SKM-1 (cell line): ENCODE measurements around the gene NDUFS7.
A peak's percentile ranks its signal among the peaks of the same experiment; 100 is the strongest.

Experiments used
- DNase-seq: peaks from one replicate; lab custom pipeline; 2025; ENCODE audit not compliant: unreplicated experiment; lab: John Stamatoyannopoulos, UW

NDUFS7 gene

DNA sequence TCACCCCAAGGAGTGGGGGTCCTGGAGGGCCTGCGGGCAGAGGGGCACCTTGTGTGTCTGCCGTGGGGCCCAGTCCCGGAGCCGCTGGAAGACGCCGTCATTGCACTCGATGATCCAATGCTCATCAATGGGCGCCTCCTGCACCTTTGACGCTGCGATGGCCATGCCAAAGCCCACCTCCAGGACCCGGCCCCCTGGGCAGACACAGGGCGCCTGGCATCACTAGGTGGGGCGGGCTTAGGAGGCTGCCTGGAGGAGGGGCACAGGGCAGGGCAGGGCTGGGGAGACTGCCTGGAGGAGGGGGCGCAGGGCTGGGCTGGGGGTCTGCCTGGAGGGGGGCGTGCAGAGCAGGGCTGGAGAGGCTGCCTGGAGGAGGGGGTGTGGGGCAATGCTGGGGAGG lies 16.0 kb downstream of the NDUFS7 start:
- DNase-seq: no peak

DNA sequence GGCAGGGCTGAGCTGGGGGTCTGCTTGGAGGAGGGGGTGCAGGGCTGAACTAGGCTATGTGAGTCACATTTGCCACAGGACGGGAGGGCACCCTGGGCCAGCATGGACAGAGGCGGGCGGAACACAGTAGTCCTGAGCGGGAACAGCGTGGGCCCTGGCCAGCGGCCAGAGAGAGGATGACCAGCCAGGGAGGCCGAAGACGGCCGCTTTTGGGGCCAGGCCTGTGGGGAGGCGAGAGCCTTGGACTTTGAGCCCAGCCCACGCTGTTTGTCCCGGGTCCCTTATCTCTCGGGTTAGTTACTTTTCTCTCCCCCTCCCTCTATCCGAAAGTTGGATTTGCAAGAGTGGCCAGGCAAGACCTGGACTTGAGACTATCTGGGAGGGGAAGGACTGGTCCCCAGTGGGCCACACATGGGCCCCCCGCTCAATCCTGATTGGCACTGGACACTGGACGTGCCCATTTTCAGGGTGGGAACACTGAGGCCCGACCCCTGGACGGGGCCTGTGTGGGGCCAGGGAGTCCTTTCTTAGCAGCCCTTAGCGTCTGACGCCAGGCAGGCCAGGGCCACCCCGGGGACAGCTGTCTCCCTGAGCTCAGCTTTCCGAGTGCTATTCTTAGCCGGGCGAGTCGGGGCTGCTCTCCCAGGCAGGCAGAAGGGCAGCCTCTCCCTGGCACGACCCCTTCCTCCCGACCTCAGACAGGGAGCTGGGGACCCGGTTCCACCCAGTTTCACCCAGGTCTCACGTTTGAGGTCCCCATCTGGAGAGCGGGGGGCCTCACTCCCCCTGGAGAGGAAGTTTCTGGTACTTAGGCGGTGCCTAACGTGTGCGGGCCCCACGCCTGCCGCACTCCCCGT lies 16.8 kb downstream of the NDUFS7 start:
- DNase-seq: no peak

DNA sequence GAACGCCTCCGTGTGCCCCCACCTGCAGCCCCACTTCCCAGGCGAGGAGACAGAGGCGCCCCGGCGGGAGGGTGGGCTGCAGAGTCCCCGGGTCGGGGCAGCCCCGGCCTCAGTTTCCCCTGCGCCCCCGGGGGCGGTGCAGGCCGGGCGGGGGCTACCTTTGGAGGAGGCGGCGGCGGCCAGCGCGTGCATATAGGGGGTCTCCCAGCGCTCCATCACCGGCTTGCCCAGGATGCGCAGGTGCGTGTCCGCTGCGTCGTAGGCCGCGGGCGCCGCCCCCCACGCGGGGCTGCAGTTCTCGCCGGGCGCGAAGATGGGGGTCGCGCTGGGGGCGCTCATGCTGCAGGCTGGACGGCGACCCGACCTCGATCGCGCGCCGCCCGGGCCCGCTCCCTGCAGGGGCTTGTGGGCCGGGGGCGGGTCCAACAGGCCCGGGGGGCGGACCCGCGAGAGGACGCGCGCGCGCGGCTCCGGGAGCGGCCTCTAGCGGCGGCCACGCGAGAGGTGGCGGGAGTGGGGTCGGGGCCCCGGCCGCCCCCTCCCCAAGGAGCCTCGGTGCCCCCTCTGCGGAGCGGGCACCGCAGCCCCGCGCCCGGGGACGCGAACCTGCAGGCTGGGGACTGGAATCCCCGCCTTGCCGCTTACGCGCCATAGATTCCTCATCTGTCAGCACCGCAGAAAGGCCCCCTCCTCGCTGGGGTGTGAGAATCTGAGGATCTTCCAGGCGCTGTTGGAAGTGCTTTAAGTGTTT lies 17.6 kb downstream of the NDUFS7 start, which contains the start of gene GAMT:
Gene GAMT (minus strand): TSS at position 405 of the 751 bp plus-strand sequence. CDS start 66 bp downstream, at position 339.
- no peak for DNase-seq

DNA sequence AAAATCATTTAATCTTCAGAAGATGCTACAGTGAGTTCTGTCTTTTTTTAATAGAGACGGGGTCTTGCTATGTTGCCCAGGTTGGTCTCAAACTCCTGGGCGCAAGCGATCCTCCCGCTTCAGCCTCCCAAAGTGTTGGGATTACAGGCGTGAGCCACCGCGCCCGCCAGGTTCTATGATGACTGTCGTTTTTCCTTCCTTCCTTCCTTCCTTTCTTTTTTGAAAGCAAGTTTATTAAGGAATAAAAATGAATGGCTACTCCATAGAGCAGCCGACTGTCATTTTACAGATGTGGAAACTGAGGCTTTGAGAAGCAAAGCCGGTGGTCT lies 18.1 kb downstream of the NDUFS7 start:
- DNase-seq: no peak

DNA sequence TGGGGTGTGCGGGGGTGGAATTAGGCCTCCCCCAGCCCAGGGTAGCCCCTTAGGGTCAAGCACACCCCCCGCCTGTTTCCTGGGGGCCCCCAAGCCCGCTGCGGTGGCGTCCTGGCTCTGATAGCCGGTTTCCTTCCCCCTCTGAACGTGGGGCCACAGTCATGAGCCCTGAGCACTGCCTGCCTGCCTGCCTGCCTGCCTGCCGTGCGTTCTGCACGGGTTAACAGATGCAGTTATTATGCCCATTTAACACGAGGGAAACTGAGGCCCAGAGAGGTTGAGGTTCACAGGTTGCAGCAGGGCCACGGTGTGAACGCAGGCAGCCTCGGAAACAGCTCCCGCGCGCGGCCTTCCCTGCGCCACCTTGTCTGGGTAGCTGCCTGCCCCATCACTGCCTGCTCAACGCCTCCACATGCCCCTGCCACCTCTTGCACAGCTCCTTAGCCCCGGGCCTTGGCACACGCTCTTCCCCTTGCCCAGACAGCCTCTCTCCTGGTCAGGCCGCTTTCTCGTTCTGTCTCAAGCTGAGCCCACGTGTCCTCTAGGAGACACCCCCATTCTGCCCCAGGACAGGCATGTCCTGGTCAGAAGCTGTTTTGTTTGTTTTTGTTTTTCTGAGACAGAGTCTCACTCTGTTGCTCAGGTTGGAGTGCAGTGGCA lies 18.8 kb downstream of the NDUFS7 start:
- DNase-seq: no peak

DNA sequence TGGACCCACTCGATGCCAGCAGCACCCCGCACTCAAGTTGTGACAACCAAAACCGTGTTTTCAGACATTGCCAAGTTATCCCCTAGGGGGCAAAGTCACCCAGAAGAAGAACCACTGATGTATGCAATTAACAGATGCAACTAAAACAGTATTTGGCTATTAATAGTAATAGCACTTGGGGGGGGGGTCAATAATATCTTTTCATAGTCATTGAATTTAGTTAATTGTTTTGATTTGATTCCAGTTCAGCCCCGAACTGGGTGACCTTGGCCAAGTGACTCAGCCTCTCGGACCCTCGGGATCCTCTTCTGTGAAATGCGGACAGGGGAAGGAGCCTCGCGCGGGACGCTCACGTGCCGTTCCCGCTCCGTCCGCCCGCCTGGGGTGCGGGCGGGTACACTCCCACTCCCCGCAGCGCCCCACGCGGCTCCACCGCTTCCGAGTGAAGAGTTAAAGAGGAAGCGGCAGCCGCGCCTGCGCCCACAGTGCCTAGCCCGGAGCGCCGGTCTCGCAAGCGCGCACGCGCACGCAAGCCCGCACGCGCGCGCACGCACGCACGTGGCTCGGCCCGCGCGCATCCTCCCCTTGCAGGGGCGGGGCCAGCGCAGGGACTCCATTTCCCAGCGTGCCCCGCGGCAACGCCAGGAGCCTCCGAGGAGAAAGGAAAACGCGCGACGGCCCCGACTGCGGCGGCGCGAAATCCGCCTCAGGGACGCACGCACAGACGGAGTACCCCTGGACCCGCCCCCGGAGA lies 23.2 kb downstream of the NDUFS7 start:
- peak; percentile 88 for DNase-seq

DNA sequence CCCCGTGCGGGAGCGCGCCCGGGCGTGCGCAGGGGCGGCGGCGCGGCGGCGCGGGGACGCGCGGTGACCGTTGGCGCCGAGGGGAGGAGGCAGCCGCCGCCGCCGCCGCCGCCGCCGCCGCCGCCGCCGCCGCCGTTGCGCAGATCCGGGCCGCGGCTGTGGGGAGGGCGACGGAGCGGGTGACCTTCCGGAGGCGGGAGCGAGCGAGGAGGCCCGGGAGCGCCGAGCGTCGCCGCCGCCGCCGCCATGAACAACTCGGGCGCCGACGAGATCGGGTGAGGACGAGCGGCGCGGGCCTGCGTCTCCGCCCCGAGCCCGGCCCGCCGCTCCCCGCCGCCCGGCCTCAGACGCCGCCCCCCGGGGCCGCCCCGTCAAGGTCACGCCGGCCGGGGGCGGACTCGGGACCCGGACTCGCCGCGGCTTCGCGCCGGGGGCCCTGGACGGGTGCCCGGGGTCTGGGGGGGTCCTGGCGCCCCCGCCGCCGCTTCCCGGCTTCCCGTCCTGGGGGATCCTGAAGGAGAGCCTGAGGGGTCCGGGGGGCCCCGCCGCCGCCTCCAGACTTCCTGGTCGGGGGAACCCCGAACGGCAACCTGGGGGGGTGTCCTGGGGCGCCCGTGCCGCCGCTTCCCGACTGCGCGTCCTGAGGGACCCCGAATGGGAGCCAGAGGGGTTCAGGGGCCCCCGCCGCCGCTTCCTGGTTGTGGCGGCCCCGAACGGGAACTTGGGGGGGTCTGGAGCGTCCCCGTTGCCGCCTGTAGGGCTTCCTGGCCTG lies 24.0 kb downstream of the NDUFS7 start, which contains the start of gene DAZAP1:
Gene DAZAP1 (plus strand): TSS at position 59 of the 772 bp plus-strand sequence. CDS start 188 bp downstream, at position 247.
- DNase-seq: no peak

DNA sequence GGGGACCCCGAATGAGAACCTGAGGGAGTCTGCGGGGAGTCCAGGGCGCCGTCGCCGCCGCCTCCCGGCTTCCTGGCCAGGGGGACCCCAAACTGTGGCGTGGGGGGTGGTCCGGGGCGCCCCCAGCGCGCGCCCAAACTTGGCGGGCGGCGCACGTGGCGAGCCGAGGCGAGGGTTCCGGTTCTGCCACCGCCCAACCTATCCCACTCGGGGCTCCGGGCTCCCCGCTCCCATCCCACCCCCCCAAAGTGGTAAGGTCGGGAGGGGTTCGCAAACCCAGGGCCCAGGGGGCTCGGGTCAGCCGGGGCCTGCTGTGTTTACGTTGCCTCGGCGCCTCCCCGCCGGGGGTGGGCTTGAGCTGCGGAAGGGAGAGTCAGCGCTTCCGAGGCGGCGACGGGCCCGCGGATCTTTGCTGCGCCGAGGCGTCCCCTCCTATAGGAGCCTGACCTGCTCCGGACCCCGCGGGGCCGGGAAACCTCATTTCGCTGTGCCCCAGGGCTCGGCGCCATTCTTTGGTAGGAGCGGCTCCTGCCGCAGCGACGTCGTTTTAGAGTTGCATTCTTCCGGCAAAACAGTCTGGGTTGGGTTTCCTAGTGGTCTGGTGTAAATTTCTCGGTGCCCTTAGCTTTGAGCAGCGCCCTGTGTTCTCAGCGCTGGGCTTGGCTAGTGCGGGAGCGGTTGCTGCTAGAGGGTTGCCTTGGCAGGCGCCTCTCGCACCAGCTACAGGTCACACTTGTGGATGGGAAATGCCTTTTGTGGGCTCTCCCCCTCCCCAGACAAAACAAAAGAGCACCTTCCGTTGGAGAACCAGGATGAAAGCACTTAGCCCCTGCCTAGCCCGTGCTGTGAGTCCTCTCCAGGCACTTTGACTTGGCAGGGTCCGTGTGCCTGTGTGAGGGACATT lies 24.8 kb downstream of the NDUFS7 start:
- no peak for DNase-seq

DNA sequence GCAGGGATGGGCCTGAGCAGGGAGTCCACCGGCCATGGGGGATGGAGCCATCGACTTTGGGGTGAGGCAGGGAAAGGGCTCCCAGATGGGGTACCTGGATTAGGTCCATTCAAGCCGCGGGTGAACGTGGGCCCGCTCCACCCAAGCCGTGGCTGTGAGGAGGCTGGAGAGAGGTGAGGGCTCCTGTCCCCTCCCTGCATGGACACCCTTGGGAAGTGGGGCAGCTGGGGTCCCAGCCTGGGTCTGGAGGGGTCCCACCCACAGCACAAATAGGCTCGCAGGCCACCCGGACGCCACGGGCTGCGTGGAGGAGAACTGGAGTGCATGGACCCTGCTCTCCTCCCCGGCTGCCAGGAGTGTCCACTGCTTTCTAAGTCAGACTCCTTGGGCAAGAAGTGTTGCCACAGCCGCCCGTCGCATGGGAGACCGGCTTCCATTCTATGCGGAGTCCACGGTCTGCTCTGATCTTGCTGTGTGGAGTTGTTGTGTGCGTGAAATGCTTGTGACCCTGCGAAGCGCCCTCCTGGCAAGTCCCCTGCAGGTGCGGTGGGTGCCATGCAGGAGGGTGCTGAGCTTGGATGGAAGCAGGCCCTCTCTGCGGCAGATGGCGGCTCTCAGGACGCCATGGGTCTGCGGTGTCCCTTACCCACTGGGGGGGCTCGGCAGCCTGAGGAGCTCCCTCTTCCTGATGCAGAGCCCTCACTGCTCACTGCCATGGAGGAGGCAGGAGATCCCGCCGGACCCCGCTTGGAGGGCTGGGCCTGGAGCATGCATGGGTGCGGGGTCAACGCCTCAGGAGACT lies 25.7 kb downstream of the NDUFS7 start:
- no peak for DNase-seq

DNA sequence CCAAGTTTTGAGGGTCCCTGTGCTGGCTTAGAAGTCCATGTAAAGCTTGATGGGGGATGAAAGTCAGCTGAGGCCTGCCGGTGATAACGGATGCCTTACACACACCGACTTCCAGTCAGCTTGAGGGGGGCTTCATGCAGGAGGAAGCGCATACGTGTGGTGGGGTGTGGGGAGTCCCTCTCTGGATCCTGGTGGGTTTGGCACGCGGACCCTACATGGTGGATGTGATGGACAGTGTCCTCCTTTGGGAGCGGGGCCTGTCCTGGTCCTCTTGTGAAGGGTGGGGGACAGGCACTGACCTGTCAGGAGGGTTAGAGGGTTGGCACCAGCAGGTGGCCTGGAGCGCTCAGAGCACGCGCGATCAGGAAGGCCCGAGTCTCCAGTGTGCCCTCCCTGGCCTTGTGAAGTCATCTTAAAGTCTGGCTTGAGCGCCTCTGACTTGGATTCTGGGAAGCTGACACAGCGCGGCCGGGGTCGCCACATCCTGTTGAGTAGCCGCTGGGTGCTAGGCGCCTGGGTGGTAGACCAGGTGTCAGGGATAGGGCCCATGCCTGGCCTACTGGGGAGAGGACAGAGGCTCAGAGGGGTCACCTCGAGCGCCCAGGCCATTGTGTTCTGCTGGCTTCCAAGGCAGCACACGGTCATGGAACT lies 26.6 kb downstream of the NDUFS7 start:
- DNase-seq: no peak

DNA sequence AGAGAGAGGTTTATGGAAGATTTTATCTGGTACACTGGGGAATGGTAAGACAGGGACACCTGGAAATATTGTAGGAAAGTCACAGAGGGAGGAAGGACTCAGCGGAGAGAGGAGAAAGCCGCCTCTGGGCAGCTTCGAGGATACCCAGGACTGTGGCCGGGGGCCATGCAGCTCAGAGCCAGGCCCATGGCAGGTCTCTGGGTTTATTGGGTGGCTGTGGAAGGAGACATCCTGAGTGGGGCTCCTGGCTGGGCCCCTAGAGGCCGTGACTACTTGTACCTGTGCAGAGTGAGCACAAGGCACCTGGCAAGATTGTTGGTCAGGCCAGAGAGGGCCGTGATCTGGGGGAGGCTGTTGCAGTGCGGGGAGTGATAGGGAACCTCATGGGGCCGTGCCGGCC lies 27.1 kb downstream of the NDUFS7 start:
- no peak for DNase-seq

DNA sequence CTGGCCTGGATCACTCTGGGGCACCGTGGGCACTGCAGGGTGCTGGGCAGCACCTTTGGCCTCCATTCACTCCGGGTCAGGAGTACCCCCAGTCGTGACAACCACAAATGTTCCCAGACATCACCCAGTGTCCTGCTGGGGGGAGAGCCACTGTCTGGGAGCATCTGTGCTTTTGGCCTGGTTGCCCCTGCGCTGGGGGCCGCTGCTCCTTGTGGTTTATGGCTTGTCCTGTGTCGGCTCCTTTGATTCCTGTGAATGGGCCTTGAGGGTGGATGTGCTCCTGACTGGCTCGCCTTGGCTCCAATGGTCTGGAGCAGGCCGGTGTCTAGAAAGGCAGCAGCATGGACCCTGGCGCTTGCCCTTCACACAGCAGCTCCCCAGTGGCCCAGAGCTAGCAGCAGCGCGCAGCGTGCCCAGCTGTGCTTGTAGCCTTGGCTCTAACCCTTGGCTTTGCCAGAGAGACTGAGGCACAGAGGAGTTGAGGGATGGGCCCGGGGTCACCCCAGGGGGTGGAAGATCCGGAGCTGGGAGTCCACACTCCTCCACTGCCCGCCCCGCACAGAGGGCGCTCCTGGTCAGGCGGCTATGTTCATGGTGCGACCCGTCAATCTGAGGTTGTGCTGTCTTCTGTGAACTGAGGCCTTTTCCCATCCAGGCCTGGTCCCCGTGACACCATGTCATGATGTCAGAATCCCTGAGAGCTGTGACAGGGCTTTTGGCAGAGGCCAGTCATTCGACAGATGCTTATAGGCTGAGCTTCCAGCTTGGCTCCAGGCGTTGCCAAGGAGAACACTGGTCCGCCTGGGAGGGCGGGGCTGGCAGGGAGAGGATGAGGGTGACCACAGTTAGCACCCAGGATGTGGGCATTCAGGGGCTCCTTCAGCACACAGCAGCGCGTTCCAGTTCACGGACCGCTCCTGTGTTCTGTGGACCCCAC lies 27.8 kb downstream of the NDUFS7 start:
- DNase-seq: no peak

DNA sequence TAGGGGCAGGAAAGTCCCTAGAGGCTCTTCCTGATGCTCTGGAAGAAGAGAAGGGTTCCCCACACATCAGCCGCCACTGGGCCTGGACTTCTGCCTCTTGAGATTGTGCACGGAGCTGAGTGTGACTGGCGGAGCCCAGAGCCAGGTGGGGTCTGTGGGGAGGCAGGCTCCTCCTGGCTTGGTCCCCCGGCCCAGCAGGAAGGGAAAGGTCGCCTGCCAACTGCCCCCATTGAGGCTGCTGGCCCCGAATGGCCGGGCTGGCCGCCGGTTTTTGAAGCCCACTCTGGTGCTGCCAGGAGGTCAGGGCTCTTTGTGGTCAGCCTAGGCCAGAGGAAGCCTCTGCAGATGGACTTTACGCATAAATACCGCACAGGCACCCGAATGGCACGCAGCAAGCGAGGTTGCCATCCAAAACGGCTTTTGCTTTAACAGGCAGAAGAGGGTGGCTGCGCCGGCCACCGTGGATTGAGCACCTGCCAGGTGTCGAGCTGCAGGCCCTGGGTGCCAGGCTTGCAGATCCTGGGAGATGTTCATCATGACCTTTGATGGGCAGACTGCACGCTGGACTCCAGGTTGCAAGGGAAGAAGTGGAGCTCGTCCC lies 28.7 kb downstream of the NDUFS7 start:
- DNase-seq: no peak

DNA sequence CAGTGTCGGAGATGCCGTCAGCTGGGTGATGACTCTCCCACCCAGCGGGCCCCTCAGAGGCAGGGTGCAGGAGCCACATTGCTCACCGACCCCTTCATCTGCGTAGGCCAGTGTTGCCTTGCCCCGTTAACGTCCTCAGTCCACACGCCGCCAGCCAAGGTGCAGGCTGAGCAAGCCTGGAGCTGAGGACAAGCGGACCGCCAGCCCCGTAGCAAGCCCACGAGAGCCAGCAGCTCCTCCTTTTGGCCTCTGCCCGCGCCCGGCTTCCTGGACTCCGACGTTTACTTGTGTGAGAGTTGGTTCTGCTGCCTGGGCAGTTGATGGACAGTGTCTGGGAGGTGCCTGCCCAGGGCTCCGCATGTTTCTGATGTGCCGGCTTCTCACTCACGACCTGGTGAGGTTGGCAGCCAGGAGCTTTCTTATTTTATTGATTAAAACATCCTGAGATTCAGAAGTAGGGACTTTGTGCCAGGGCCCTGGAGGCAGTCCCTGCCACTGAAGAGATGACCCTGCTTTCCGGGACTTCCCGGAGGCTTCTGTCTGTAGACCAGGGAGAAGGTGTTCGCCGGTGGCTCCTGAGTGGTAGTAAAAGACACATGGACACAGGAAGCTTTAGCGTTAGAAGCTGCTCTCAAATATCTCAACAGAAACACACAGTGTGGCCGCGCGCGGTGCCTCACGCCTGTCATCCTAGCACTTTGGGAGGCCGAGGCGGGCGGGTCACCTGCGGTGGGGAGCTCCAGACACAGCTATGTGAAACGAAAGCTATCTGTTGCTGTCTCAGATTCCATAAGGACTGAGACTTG lies 29.5 kb downstream of the NDUFS7 start:
- DNase-seq: no peak

DNA sequence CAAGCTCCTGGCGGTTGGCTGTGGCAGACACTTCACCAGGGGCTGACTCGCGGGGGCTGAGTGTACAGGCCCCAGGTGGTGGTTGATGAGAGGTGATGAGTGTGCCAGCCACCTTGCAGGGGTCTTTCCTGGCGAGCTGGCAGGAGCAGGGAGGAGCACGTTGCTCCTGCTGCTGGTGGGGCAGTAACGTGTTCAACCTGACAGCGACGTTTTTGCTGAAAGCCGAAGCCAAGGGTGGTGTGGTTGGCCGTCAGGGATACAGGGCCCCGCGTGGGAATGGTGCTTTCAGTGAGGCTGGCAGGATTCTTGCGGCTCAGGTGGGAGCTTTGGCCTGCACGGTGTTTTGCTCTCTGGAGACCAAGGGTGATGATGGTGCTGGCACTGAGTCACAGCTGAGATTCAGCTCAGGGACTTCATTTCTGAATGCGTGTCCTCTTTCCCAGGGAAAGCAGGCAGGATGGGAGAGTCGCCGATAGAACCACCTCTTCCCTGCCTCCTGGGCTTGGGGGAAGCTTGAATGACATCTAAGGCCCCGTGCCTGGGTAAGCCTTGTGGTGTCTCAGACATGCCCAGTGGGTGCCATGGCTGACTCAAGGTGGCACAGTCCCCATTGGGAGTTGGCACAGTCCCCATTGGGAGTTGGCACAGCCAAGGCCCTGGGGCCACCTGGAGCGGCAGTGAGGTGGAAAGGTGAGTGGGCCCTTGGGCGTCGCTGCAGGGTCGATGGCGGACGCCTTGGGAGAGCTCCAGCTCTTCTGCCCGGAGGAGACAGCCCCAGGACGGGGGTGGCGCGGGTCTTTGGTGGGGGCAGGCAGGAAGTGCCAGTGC lies 32.5 kb downstream of the NDUFS7 start:
- DNase-seq: no peak
